Measurements from ENCODE around the gene BICRAL. TPM values are rescaled to one million over a fixed set of nuclear protein-coding genes. Genes with fewer than 3 reads are reported as not detected.
A peak's percentile ranks its signal among the peaks of the same experiment; 100 is the strongest.

The BICRAL gene
- total RNA-seq, 1 experiment from 2014 or later, result 9.7 TPM

GRCh38 chr6:42819803-42820511, 38.1 kb downstream of the BICRAL start:
- H3K27me3 Mint-ChIP-seq (ENCODE audit: low read depth), result no peaks in the 10 kb centered on the region
- H3K36me3 Mint-ChIP-seq, result peaks cover 6% of the 10 kb centered on the region
- DNase-seq (ENCODE audit: low spot score) (no peak), ATAC-seq (peak; percentile 90)
- TF ChIP-seq ZNF425 (CRISPR knock-in tag; conservative IDR thresholded peaks at IDR 0.05) (no peak), ZNF671 (CRISPR knock-in tag; IDR thresholded peaks at IDR 0.05) (no peak), CDX4 (CRISPR knock-in tag; IDR thresholded peaks at IDR 0.05; ENCODE audit: borderline replicate concordance) (no peak), ZSCAN18 (CRISPR knock-in tag; IDR thresholded peaks at IDR 0.05) (no peak), NR1H2 (CRISPR knock-in tag; IDR thresholded peaks at IDR 0.05) (no peak), RELA (CRISPR knock-in tag; IDR thresholded peaks at IDR 0.05; ENCODE audit: borderline replicate concordance) (no peak), TEAD1 (CRISPR knock-in tag; IDR thresholded peaks at IDR 0.05) (no peak), FOXP4 (CRISPR knock-in tag; IDR thresholded peaks at IDR 0.05) (no peak), NR3C1 (CRISPR knock-in tag; conservative IDR thresholded peaks at IDR 0.05; ENCODE audit: low read depth) (no peak), ERG (CRISPR knock-in tag; IDR thresholded peaks at IDR 0.05) (no peak), GTF2I (CRISPR knock-in tag; conservative IDR thresholded peaks at IDR 0.05) (no peak), AR (CRISPR knock-in tag; IDR thresholded peaks at IDR 0.05) (no peak)
- peaks cover 34% of the 10 kb centered on the region for H3K4me1 Mint-ChIP-seq
- ChIA-PET POLR2A (no interaction called here), CTCF (interaction anchor here (0.6 kb wide), 2 partner anchors 19 to 21 kb away, joined by 3 to 4 read pairs; no protein-coding TSS in a partner anchor)
- no peaks in the 10 kb centered on the region for H3K9me3 Mint-ChIP-seq
- H3K4me3 Mint-ChIP-seq, result no peak overlapping the region
- peak overlapping the region; percentile 70 for H3K27ac Mint-ChIP-seq

Measured in WTC11 (cell line).